HepG2 (cell line): Measurements from ENCODE around the gene CXXC5. TPM values are rescaled to one million over a fixed set of nuclear protein-coding genes. Genes with fewer than 3 reads are reported as not detected.
A peak's percentile ranks its signal among the peaks of the same experiment; 100 is the strongest.

Source experiments
- ATF3 ChIP-seq: sonication (generic); formaldehyde crosslinking; IDR thresholded peaks from 2 replicates; pipeline ENCODE4 v1.4.0; 2020; ENCODE audit warnings: missing genetic modification reagents
- ATRX ChIP-seq: sonication (generic); formaldehyde crosslinking; IDR thresholded peaks from 2 replicates; pipeline ENCODE4 v1.4.0; 2020; ENCODE audit warnings: missing genetic modification reagents, borderline replicate concordance
- GABPB1 ChIP-seq: IDR thresholded peaks from 2 replicates; pipeline ENCODE4 v1.6.1; 2016; ENCODE audit warnings: mild to moderate bottlenecking, missing genetic modification reagents, moderate library complexity, missing compliant biosample characterization
- GTF3A ChIP-seq: sonication (generic); formaldehyde crosslinking; conservative IDR thresholded peaks from 2 replicates; pipeline ENCODE4 v1.4.0; 2020; ENCODE audit warnings: mild to moderate bottlenecking, missing genetic modification reagents
- NFE2 ChIP-seq: sonication (generic); formaldehyde crosslinking; IDR thresholded peaks from 2 replicates; pipeline ENCODE4 v1.4.0; 2020; ENCODE audit warnings: missing genetic modification reagents
- PAWR ChIP-seq: sonication (generic); formaldehyde crosslinking; IDR thresholded peaks from 2 replicates; pipeline ENCODE4 v1.4.0; 2020; ENCODE audit warnings: missing genetic modification reagents, mild to moderate bottlenecking, borderline replicate concordance
- RBFOX2 ChIP-seq: fragments of 200-400 bp; formaldehyde crosslinking; IDR thresholded peaks from 2 replicates; pipeline ENCODE4 v1.6.1; 2017; ENCODE audit warnings: low read depth, mild to moderate bottlenecking, low read length
- ZFAT ChIP-seq: sonication (generic); formaldehyde crosslinking; conservative IDR thresholded peaks from 2 replicates; pipeline ENCODE4 v1.8.1; 2023; ENCODE audit warnings: missing genetic modification reagents, inconsistent platforms
- ZFY ChIP-seq: sonication (generic); formaldehyde crosslinking; IDR thresholded peaks from 2 replicates; pipeline ENCODE4 v1.4.0; 2020; ENCODE audit warnings: missing genetic modification reagents
- ZNF260 ChIP-seq: sonication (generic); formaldehyde crosslinking; IDR thresholded peaks from 2 replicates; pipeline ENCODE4 v1.4.0; 2020; ENCODE audit warnings: missing genetic modification reagents, low read depth, mild to moderate bottlenecking, borderline replicate concordance
- ZNF280D ChIP-seq: sonication (generic); formaldehyde crosslinking; IDR thresholded peaks from 2 replicates; pipeline ENCODE4 v1.5.1; 2020; ENCODE audit warnings: mild to moderate bottlenecking, missing genetic modification reagents
- ZNF3 ChIP-seq: IDR thresholded peaks from 2 replicates; pipeline ENCODE4 v1.7.0; 2017; ENCODE audit warnings: inconsistent platforms
- ZNF350 ChIP-seq: sonication (generic); formaldehyde crosslinking; IDR thresholded peaks from 2 replicates; pipeline ENCODE4 v1.4.0; 2020; ENCODE audit warnings: mild to moderate bottlenecking, low read depth, missing genetic modification reagents, borderline replicate concordance
- ZNF383 ChIP-seq: sonication (generic); formaldehyde crosslinking; IDR thresholded peaks from 2 replicates; pipeline ENCODE4 v1.4.0; 2020; ENCODE audit warnings: missing genetic modification reagents, mild to moderate bottlenecking, borderline replicate concordance
- ZNF432 ChIP-seq: sonication (generic); formaldehyde crosslinking; IDR thresholded peaks from 2 replicates; pipeline ENCODE4 v1.5.0; 2020; ENCODE audit warnings: missing genetic modification reagents, mild to moderate bottlenecking, borderline replicate concordance
- ZNF557 ChIP-seq: sonication (generic); formaldehyde crosslinking; IDR thresholded peaks from 2 replicates; pipeline ENCODE4 v1.4.0; 2020; ENCODE audit warnings: missing genetic modification reagents
- ZNF607 ChIP-seq: sonication (generic); formaldehyde crosslinking; IDR thresholded peaks from 2 replicates; pipeline ENCODE4 v1.5.1; 2020; ENCODE audit warnings: missing genetic modification reagents, mild to moderate bottlenecking, borderline replicate concordance
- ZNF609 ChIP-seq: sonication (generic); formaldehyde crosslinking; IDR thresholded peaks from 2 replicates; pipeline ENCODE4 v1.4.0; 2020; ENCODE audit warnings: mild to moderate bottlenecking, missing genetic modification reagents, borderline replicate concordance
- ZNF816 ChIP-seq: sonication (generic); formaldehyde crosslinking; IDR thresholded peaks from 2 replicates; pipeline ENCODE4 v1.8.0; 2022; ENCODE audit warnings: missing genetic modification reagents, mild to moderate bottlenecking, borderline replicate concordance
- polyA plus RNA-seq, 8 experiments: library from polyadenylated mRNA; depleted of rRNA in 3 of 8; stranded (reverse) in 7 of 8; unstranded in 1 of 8; fragments of >200 nt; fragmentation: Illumina TruSeq in 4 of 8; extraction: Trizol in 4 of 8; gene quantifications; 2 replicates each; pipeline versions ENCODE4 v1.2.1 to v1.2.3, GENCODE V29; 2011 to 2016; ENCODE audit warnings: low read depth in 4 of 8, missing spikeins in 1 of 8, mixed read lengths in 1 of 8; ENCODE audit not compliant: insufficient read depth in 1 of 8
- total RNA-seq, 5 experiments: library from RNA; depleted of rRNA; stranded (reverse); fragments of >200 nt; fragmentation: Illumina TruSeq; extraction: Trizol; gene quantifications; 2 replicates each; pipeline ENCODE4 v1.2.3, GENCODE V29; 2016; ENCODE audit warnings: low read depth in 1 of 5

Gene CXXC5
- total and polyA plus RNA-seq, 2 of the 13 experiments (the other 11 are each of a cell fraction or from before 2014, with no cell fraction given): 32.3 to 33.0 TPM

GRCh38 chr5:139708877-139709581 lies 60.9 kb downstream of the CXXC5 start (continued):
- TF ChIP-seq ZNF607 (no peak), ZFY (CRISPR knock-in tag) (peak; percentile 43; the same call in 1 of the 2 replicates), ZNF557 (CRISPR knock-in tag) (no peak), ATRX (CRISPR knock-in tag) (no peak), ZNF609 (CRISPR knock-in tag) (0 out of 2 replicates have a peak, but pooled peaks have one; percentile 57), ZFAT (CRISPR knock-in tag) (no peak), GABPB1 (CRISPR knock-in tag) (peak; percentile 52; the same call in 1 of the 2 replicates), ZNF350 (CRISPR knock-in tag) (no peak), ZNF260 (CRISPR knock-in tag) (no peak), PAWR (CRISPR knock-in tag) (no peak), ATF3 (CRISPR knock-in tag) (peak; percentile 17; the same call in 1 of the 2 replicates), NFE2 (CRISPR knock-in tag) (no peak), ZNF3 (no peak), ZNF383 (no peak), ZNF432 (CRISPR knock-in tag) (no peak), ZNF816 (CRISPR knock-in tag) (no peak), ZNF280D (CRISPR knock-in tag) (no peak; the same call in 1 of the 2 replicates), RBFOX2 (peak; percentile 52; the same call in 1 of the 2 replicates), GTF3A (CRISPR knock-in tag) (no peak)
